Liver (tissue), 9 donors: ENCODE results near the gene PRC1. TPM values are rescaled to one million over a fixed set of nuclear protein-coding genes. Genes with fewer than 3 reads are reported as not detected.
A peak's percentile ranks its signal among the peaks of the same experiment; 100 is the strongest.

Source experiments
- DNase-seq: peaks from one replicate; pipeline ENCODE4 v3.0.0-alpha.2; 2017; ENCODE audit warnings: low spot score
- H3K27ac ChIP-seq, 2 donors: one replicate each; pipeline ENCODE4 v1.7.0; 2013; ENCODE audit warnings: inconsistent platforms in 2 of 2, low read length in 2 of 2, control low read depth in 1 of 2, low read depth in 1 of 2, mild to moderate bottlenecking in 1 of 2
- H3K27me3 ChIP-seq, 4 donors: one replicate each; pipeline versions ENCODE4 v1.6.1 to v1.7.0; 2013; ENCODE audit warnings: low read length in 3 of 4, inconsistent platforms in 1 of 4, mild to moderate bottlenecking in 1 of 4, moderate library complexity in 1 of 4; ENCODE audit not compliant: control insufficient read depth in 4 of 4, insufficient read depth in 4 of 4
- H3K36me3 ChIP-seq, 4 donors: one replicate each; pipeline versions ENCODE4 v1.6.1 to v1.7.0; 2013; ENCODE audit warnings: low read length in 3 of 4, mild to moderate bottlenecking in 3 of 4, low read depth in 1 of 4, moderate library complexity in 1 of 4; ENCODE audit not compliant: control insufficient read depth in 4 of 4, insufficient read depth in 3 of 4
- H3K4me1 ChIP-seq, 4 donors: one replicate each; pipeline versions ENCODE4 v1.6.1 to v1.7.0; 2013; ENCODE audit warnings: low read length in 3 of 4, mild to moderate bottlenecking in 3 of 4, moderate library complexity in 1 of 4; ENCODE audit not compliant: control insufficient read depth in 4 of 4, insufficient read depth in 4 of 4
- H3K4me3 ChIP-seq, 3 donors: one replicate each; pipeline versions ENCODE4 v1.6.1 to v1.7.0; 2013; ENCODE audit warnings: low read length in 3 of 3, control low read depth in 1 of 3, low read depth in 1 of 3, mild to moderate bottlenecking in 1 of 3
- H3K9ac ChIP-seq, 2 donors: one replicate each; pipeline ENCODE4 v1.7.0; 2013; ENCODE audit warnings: low read length in 2 of 2, mild to moderate bottlenecking in 2 of 2, moderate library complexity in 2 of 2, control low read depth in 1 of 2, low read depth in 1 of 2
- H3K9me3 ChIP-seq, 4 donors: one replicate each; pipeline versions ENCODE4 v1.6.1 to v1.7.0; 2013; ENCODE audit warnings: low read length in 3 of 4; ENCODE audit not compliant: control insufficient read depth in 4 of 4
- ATF3 ChIP-seq: IDR thresholded peaks from 2 replicates; pipeline ENCODE4 v1.6.1; 2016; ENCODE audit warnings: antibody characterized with exemption
- CTCF ChIP-seq: fragments of 150-350 bp; IDR thresholded peaks from 2 replicates; pipeline ENCODE4 v1.5.1; 2017; ENCODE audit warnings: improper control_type of control experiment, low read depth, low read length; ENCODE audit not compliant: missing input control
- FOXA1 ChIP-seq: IDR thresholded peaks from 2 replicates; pipeline ENCODE4 v1.6.1; 2016; ENCODE audit warnings: antibody characterized with exemption
- GABPA ChIP-seq, 2 donors: IDR thresholded peaks in 1 of 2; conservative IDR thresholded peaks in 1 of 2; 2 replicates each; pipeline ENCODE4 v1.6.1; 2016; ENCODE audit warnings: antibody characterized with exemption in 2 of 2, mild to moderate bottlenecking in 1 of 2, moderate library complexity in 1 of 2
- HNF4A ChIP-seq, 2 donors: conservative IDR thresholded peaks; 2 replicates each; pipeline ENCODE4 v1.6.1; 2016; ENCODE audit warnings: antibody characterized with exemption in 2 of 2, mild to moderate bottlenecking in 2 of 2
- NR2F2 ChIP-seq: IDR thresholded peaks from 2 replicates; pipeline ENCODE4 v1.6.1; 2016; ENCODE audit warnings: antibody characterized with exemption
- REST ChIP-seq: IDR thresholded peaks from 2 replicates; pipeline ENCODE4 v1.6.1; 2016; ENCODE audit warnings: antibody characterized with exemption, mild to moderate bottlenecking
- SP1 ChIP-seq: IDR thresholded peaks from 2 replicates; pipeline ENCODE4 v1.6.1; 2018; ENCODE audit warnings: antibody characterized with exemption, mild to moderate bottlenecking
- ZBTB33 ChIP-seq: IDR thresholded peaks from 2 replicates; pipeline ENCODE4 v1.6.1; 2016; ENCODE audit warnings: antibody characterized with exemption
- WGBS: extraction: QIAGEN DNeasy Blood & Tissue Kit; methylation state at CpG from one replicate; pipeline ENCODE4 v1.1.7; 2013; 5-methylcytosine and 5-hydroxymethylcytosine counted together
- polyA plus RNA-seq, 2 donors: library from polyadenylated mRNA; stranded (reverse) in 1 of 2; unstranded in 1 of 2; fragments of 200-250 nt in 1 of 2; fragments of >200 nt in 1 of 2; fragmentation: Nextera tagmentation in 1 of 2; extraction: Ambion mirVana in 1 of 2; gene quantifications; one replicate each; pipeline versions ENCODE4 v1.2.1 to v1.2.3, GENCODE V29; 2013 to 2015
- total RNA-seq, 2 donors: library from RNA; depleted of rRNA; stranded (reverse); fragments of >200 nt; gene quantifications; one replicate each; pipeline ENCODE4 v1.2.3, GENCODE V29; 2014
- donor health status: healthy.
- donor health status: healthy.
- donor health status: healthy.
- donor health status: healthy.
- donor health status: healthy.

Gene PRC1
- total and polyA plus RNA-seq, 4 donors, result 2.1 to 128 (median 5.6) TPM

- no peak overlapping the region for H3K9ac ChIP-seq
- 78% methylated on average over 1 of the region's 1 CpG for WGBS
- no peak overlapping the region for H3K4me3 ChIP-seq
- TF ChIP-seq GABPA (IDR thresholded peaks at IDR 0.05 in 1 of 2, conservative IDR thresholded peaks at IDR 0.05 in 1 of 2) (no peak), REST (no peak), ZBTB33 (no peak), NR2F2 (no peak), ATF3 (no peak), CTCF (no peak), FOXA1 (no peak), HNF4A (conservative IDR thresholded peaks at IDR 0.05) (no peak), SP1 (no peak)
- H3K27ac ChIP-seq, result no peak overlapping the region
- H3K27me3 ChIP-seq, result no peaks in the 10 kb centered on the region
- no peak for DNase-seq
- H3K9me3 ChIP-seq, result no peaks in the 10 kb centered on the region
- H3K36me3 ChIP-seq, result no peaks in the 10 kb centered on the region
- H3K4me1 ChIP-seq, result peaks cover 2 to 49% (median 32%) of the 10 kb centered on the region in 4 donors
These were observed 61.0 kb downstream of the PRC1 start for GRCh38 chr15:90933301-90933700.

- Histone ChIP-seq H3K9ac (no peak overlapping the region), H3K27me3 (no peaks in the 10 kb centered on the region), H3K4me1 (peaks cover 2 to 51% (median 32%) of the 10 kb centered on the region in 4 donors), H3K9me3 (no peaks in the 10 kb centered on the region), H3K4me3 (peak overlapping the region in 1 of 3 donors; percentile 74), H3K36me3 (no peaks in the 10 kb centered on the region), H3K27ac (peak overlapping the region; percentile 93 to 94)
- 19% methylated on average over 5 of the region's 5 CpGs for WGBS
- TF ChIP-seq ATF3, result no peak
- no peak for TF ChIP-seq SP1
- TF ChIP-seq NR2F2, result no peak
- no peak for TF ChIP-seq REST
- no peak for TF ChIP-seq FOXA1
- no peak for DNase-seq
These were observed 61.7 kb downstream of the PRC1 start for GRCh38 chr15:90932660-90932991.
